ENCODE measurements around the gene ZNHIT1.
"Not testable (repeated sequence)": the region's sequence is repeated elsewhere in the genome, so short reads cannot be mapped to it uniquely, and the experiment has no call there.

Gene ZNHIT1

GRCh38 chr7:101189109-101189508, 28.9 kb upstream of the ZNHIT1 start:
- no peak for DNase-seq

- no peak for DNase-seq
These were observed 22.1 kb upstream of the ZNHIT1 start for GRCh38 chr7:101195884-101196283.

GRCh38 chr7:101197991-101198390, 20.0 kb upstream of the ZNHIT1 start:
- DNase-seq: no peak

DNA sequence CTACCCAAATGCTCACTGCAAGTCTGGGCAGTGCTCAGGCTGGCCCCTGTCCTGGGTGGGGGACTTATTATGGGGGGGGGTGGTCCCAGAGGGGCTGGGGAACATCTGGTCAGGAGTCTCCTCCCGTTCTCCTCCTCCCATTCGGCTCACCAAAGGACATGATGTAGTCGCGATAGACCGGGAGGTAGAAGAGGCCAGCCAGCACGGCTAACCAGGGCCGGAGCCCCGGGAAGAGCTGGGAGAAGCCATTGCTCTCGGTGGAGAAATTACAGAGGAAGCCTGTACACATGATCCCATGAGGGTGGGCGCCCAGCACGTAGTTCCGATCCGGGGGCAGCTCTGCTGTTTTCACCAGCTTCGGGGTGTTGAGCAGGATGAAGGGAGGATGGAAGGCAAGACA, 19.5 kb upstream of the ZNHIT1 start:
- no peak for DNase-seq

- not testable (repeated sequence) for DNase-seq
These were observed 18.4 kb upstream of the ZNHIT1 start for GRCh38 chr7:101199522-101199921.

DNA sequence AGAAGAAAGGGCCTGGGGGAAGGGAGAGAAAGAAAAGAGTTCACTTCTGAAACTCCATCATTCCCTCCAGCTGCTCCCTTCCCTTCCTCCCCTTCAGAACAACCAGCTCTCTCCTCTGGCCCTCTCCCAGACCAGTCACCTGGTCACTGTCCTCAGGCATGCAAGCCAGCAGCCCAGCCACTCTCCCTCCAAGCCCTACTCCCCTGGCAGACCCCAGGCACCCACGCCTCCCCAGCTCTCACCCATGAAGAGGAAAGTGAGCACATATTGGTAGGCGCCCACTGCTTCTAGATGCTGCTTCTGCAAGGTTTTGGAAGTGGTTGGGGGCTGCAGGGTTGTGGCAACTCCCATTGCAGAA, 17.5 kb upstream of the ZNHIT1 start:
- DNase-seq: no peak

GRCh38 chr7:101200862-101201599, 16.9 kb upstream of the ZNHIT1 start, which contains the start of gene MOGAT3:
Gene MOGAT3, minus strand, starts transcription at chr7:101201036. Its CDS starts 182 bp downstream, at chr7:101200854.
- DNase-seq: no peak

DNA sequence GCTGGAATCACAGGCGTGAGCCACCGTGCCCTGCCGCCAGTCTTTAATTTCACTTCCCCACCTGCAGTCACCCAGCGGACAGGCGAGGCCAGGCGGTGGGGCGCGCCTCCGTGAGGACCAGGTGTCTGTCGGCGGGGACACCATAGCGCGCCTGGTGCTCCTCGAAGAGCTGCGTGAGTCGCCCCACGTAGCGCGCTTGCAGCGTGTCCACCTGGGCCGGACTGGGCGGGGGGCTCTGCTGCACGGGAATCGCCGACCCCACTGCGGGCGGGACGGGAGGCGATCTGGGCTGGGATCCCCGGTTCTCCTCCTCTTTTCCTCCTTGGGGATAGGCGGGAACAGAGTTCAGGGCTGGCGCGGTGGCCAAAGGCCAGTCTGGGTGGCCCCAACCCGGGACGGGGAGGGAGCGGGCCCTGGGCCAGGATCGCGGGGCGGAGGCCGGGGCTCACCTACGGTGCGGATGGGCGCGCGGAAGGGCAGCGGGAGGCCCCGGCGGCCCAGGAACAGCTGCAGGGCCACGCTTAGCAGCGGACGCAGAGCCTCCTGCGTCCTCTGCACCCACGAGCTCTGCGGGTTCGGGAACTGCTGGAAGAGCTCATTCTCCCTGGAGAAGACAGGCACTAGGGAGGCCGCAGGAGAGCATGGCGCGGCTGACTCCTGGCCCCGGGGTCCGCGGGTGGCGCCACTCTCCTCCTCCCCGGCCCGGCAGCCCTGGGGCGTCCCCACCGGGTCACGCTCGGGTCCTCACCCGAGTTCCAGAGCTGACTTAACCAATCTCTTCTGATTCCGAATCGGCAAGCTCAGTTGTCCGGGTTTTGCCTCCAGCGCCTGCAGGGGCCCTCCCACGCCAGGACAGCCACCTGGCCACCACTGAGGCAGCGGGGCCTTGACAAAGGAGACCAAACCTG, 16.0 kb upstream of the ZNHIT1 start:
- no peak for DNase-seq

DNA sequence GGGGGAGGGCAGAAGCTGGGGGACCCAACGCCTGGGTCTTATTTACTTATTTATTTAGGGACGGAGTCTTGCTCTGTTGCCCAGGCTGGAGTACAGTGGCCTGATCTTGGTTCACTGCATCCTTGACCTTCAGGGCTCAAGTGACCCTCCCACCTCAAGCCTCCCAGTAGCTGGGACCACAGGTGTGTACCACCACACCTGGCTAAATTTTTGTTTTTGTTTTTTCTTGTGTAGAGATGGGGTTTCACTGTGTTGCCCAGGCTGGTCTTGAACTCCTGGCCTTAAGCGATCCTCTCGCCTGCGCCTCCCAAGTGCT, 15.4 kb upstream of the ZNHIT1 start:
- DNase-seq: no peak

DNA sequence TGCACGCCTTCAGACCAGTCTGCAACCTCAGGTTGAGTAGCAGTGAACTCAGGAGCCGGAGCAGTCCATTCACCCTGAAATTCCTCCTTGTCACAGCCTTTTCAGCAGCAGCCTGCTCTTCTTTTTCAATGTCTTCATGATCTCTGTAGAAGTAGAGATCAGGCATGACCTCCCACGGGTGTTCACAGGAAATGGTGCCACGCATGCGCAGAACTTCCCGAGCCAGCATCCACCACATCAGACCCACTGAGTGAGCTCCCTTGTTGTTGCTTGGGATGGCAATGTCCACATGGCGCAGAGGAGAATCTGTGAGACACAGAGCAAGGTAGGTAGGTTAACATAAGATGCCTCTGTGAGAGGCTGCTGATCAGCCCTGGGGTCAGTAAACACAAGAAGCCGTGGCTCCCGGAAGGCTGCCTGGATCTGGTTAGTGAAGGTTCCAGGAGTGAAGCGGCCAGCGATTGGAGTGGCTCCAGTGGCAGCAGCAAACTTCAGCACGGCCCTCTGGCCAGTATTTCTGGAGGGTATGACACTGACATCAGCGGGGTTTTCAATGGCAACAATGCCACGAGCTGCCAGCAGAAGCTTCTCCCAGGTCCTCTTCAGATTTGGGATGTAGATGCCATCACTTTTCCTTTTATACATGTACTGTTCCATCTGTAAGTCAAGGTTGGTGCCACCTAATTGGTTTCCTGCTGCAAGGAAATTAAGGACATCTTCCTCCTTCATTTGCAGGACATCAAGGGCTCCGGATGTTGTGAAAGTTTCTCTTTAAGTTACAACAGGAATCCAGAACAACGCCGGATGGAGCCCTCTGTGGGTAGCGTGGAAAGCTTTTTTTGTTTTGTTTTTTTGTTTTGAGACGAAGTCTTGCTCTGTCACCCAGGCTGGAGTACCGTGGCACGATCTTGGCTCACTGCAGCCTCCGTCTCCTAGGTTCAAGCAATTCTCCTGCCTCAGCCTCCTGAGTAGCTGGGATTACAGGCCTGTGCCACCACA, 13.9 kb upstream of the ZNHIT1 start:
- not testable (repeated sequence) for DNase-seq

GRCh38 chr7:101205901-101206664, 11.9 kb upstream of the ZNHIT1 start:
- no peak for DNase-seq

DNA sequence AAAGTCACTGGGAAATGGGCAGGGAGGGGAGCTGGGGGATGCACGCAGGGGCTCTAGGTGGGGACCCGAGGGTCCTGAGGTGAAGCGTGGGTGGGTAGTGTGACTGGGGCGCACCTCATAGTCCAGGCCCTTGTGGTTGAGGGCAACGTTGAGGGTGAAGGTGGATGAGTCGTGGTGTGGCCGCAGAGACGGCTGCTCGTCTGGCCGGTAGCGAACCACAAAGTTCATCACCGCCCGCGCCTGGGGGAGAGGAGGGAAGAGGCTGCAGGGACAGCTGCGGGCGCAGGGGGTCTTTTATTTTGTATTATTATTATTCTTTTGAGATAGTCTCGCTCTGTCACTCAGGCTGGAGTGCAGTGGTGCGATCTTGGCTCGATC, 11.3 kb upstream of the ZNHIT1 start:
- DNase-seq: no peak

GRCh38 chr7:101207459-101207858, 10.5 kb upstream of the ZNHIT1 start:
- DNase-seq: no peak

- DNase-seq: no peak
These were observed 9.2 kb upstream of the ZNHIT1 start for GRCh38 chr7:101208794-101209193.

DNA sequence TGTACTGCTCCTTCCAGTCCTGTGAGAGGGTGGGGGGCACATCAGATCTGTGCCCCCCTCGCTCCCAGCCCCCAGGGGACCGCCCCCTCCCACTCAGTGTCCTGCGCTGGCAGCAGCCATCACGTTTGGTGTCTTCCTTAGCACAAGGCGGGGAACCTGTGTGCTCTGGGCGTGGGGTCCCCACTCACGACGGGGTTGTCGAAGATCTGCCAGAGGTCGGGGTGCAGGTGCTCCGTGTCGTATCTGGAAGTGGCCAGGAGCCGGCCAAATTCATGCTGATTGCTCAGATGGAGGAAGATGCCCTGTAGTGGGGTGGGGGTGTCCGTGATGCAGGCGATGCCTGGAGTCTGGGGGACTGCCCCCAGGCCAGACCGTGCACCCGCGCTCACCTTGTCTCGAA, 7.8 kb upstream of the ZNHIT1 start:
- no peak for DNase-seq

DNA sequence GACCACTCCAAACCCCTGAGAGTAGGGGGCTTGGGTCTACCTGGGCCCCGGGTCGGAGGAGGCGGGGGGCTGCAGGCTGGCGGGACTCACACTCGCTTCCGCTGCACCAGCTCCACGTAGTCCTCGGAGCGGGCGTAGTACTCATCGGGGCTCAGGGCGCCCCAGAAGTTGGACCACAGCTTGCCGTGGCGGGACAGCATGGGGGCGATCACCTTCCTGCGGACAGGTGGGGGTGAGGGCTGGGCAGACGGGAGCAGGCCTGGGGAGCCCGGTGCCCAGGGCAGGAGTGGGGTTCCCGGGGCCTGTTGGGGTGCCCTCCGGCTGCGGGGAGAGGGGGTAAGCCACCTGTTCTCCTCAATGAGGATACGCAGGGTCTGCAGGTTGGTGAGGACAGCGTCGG, 6.5 kb upstream of the ZNHIT1 start:
- no peak for DNase-seq

DNA sequence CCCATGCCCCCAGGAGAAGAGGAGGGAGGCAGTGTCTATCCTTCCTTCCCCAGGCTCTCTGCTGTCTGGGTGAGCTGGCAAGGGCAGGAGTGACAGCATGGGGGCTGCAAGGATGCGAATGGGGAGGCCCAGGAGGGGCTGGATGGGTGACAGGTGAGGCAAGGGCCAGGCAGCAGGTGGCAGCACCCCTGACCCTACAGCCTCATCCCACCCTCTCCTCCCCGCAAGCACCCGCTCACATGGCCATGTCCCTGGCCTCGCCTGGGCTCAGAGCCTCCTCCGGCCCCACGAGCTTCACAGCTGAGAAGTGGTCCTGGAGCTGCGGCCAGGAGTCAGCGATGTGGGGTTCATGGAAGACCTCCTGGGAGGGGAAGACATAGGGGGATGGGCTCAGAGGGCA, 6.0 kb upstream of the ZNHIT1 start:
- DNase-seq: no peak

DNA sequence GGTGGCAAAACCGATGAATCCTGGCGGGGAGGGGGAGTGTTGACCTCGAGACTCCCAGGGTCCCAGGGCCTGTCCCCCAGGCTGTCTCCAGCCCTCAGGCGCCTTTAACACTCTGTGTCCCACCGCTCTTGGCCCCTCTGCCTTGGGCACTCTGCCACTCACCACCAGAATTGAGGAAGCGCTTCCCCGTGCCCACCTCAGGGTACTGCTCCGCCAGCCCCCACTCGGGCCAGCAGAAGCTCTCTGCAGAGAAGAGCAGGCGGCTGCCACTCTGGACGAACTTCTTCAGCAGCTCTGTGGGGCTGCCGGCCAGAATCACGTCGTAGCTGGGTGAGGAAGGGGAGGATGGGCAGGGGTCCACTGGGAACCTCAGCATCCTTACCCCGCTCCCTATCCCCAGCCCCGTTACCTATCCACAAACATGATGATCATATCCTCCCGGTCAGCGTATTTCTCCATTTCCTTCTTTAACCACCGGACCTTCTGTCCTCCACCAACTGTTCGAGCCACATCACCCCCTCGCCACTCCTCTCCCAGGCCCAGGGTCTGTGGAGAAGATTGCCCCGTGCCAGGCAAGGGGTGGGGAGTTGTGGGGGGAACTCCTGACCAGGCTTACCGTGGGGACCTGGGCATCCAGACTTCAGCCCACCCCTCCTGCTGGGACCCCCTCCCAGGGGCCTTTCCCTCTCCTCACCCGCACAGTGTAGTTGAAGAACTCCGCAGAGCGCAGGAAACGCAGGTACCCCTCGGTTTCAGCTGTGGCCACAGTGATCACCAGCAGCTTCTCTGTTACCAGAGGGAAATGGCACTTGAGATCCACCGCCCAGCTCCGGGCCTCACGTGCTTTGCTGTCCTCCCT, 1.7 kb upstream of the ZNHIT1 start:
- no peak for DNase-seq

DNA sequence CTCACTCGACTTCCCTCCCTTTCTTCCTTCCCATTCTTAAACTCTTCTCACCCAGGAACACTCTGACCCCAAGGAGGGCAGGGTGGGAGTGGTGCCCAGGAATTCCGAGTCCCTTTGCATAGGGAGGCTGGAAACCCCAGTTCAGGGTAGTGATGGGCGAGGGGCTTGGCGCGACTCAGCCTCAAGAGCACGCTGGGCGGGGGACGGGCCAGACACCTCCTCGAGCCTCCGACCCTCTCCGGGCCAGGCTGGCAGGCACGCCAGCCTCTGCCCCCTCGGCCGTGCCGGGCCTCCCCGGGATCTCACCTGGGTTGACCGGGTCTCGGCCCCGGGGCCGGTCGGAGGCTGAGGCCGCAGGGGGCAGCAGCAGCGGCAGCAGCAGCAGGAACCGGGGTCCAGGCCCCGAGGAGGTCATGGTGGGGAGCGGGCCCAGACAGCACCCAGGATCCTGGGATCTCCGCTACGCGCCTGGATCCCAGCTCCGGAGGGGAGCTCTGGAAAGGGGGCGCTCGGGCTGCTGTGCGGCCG, 1.0 kb upstream of the ZNHIT1 start:
- no peak for DNase-seq

- DNase-seq: no peak
These were observed 516 bp downstream of the ZNHIT1 start for GRCh38 chr7:101218236-101219125.

Data from NCI-H1436 (cell line).